Uterus (tissue), 4 donors: ENCODE results near the gene NAV2. TPM values are rescaled to one million over a fixed set of nuclear protein-coding genes. Genes with fewer than 3 reads are reported as not detected.
"Not testable (repeated sequence)": the region's sequence is repeated elsewhere in the genome, so short reads cannot be mapped to it uniquely, and the experiment has no call there.

Experiments
- DNase-seq, 2 donors: peaks; one replicate each; pipeline ENCODE4 v3.0.0-alpha.2; 2019 to 2020
- H3K27ac ChIP-seq, 2 donors: fragments of 200-600 bp; sonication (generic); 1 replicate in 1 of 2; 2 replicates in 1 of 2; pipeline ENCODE4 v1.5.1; 2016 to 2018
- H3K27me3 ChIP-seq, 2 donors: fragments of 200-600 bp; sonication (generic); one replicate each; pipeline ENCODE4 v1.5.1; 2018 to 2019; ENCODE audit warnings: control low read depth in 1 of 2
- H3K36me3 ChIP-seq, 2 donors: fragments of 200-600 bp; sonication (generic); one replicate each; pipeline ENCODE4 v1.5.1; 2019; ENCODE audit warnings: control low read depth in 1 of 2
- H3K4me1 ChIP-seq, 2 donors: fragments of 200-600 bp; sonication (generic); one replicate each; pipeline ENCODE4 v1.5.1; 2018 to 2019; ENCODE audit warnings: control low read depth in 1 of 2
- H3K4me3 ChIP-seq, 2 donors: fragments of 200-600 bp; sonication (generic); 1 replicate in 1 of 2; 2 replicates in 1 of 2; pipeline ENCODE4 v1.5.1; 2018 to 2019; ENCODE audit warnings: mild to moderate bottlenecking in 1 of 2
- H3K9me3 ChIP-seq, 2 donors: fragments of 200-600 bp; sonication (generic); one replicate each; pipeline ENCODE4 v1.5.1; 2019; ENCODE audit warnings: control low read depth in 1 of 2
- POLR2A ChIP-seq, 2 donors: fragments of 450-650 bp; IDR thresholded peaks; one replicate each; pipeline ENCODE4 v1.6.1; 2016; ENCODE audit warnings: antibody characterized with exemption in 2 of 2, mild to moderate bottlenecking in 1 of 2, moderate library complexity in 1 of 2
- intact Hi-C: fragments of 100-400 bp; cut with DNase I; formaldehyde crosslinking; loops from one replicate; pipeline ENCODE4 v1.15.1; 2023; ENCODE audit warnings: low total_unique reads
- total RNA-seq, 4 donors: library from RNA; depleted of rRNA in 3 of 4; stranded (reverse); fragments of >200 nt in 3 of 4; gene quantifications; one replicate each; pipeline versions ENCODE4 v1.1.0 to v1.2.4, GENCODE V29; 2014 to 2023
- TF ChIP-seq, protein P1 (sequence below), 4 experiments: fragments of 200-600 bp in 2 of 4; fragments of 450-650 bp in 2 of 4; sonication (generic) in 2 of 4; IDR thresholded peaks; one replicate each; pipeline ENCODE4 v1.5.1; 2016 to 2019; ENCODE audit warnings: antibody characterized with exemption in 4 of 4, mild to moderate bottlenecking in 2 of 4, moderate library complexity in 1 of 4
- donor health status: DM: yes; HTN: yes; CAD: no.

Gene NAV2
- total RNA-seq, 4 donors from 2014 or later = 2.6 to 31.6 (median 5.7) TPM

DNA sequence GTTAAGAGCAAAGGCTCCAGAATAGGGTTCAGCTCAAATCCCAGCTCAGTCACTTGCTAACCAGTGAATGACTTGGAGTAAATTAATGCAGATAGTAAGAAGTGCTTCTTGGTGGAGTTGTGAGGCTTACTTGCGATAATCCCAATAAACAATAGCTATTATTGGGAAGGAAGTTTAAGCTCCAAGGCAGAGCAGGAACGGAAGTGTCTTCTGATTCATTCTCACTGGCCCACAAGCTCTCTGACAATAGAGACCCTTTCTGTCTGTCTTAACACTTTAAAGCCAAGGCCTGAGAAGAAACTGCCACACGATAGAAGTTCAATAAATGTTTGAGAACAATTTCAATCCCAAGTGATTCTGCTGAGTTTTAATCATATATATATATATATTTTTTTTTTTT, 292.2 kb downstream of the NAV2 start:
- no peak overlapping the region for H3K4me3 ChIP-seq
- H3K27me3 ChIP-seq = no peaks in the 10 kb centered on the region
- no peaks in the 10 kb centered on the region for H3K36me3 ChIP-seq
- DNase-seq = no peak
- H3K4me1 ChIP-seq = peaks cover 0 to 3% of the 10 kb centered on the region in 2 donors
- intact Hi-C loops = no loop called here
- no peaks in the 10 kb centered on the region for H3K9me3 ChIP-seq
- TF ChIP-seq, protein P1, sequence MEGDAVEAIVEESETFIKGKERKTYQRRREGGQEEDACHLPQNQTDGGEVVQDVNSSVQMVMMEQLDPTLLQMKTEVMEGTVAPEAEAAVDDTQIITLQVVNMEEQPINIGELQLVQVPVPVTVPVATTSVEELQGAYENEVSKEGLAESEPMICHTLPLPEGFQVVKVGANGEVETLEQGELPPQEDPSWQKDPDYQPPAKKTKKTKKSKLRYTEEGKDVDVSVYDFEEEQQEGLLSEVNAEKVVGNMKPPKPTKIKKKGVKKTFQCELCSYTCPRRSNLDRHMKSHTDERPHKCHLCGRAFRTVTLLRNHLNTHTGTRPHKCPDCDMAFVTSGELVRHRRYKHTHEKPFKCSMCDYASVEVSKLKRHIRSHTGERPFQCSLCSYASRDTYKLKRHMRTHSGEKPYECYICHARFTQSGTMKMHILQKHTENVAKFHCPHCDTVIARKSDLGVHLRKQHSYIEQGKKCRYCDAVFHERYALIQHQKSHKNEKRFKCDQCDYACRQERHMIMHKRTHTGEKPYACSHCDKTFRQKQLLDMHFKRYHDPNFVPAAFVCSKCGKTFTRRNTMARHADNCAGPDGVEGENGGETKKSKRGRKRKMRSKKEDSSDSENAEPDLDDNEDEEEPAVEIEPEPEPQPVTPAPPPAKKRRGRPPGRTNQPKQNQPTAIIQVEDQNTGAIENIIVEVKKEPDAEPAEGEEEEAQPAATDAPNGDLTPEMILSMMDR (IDR thresholded peaks at IDR 0.05) = no peak
- TF ChIP-seq POLR2A (IDR thresholded peaks at IDR 0.05) = no peak
- no peak overlapping the region for H3K27ac ChIP-seq

DNA sequence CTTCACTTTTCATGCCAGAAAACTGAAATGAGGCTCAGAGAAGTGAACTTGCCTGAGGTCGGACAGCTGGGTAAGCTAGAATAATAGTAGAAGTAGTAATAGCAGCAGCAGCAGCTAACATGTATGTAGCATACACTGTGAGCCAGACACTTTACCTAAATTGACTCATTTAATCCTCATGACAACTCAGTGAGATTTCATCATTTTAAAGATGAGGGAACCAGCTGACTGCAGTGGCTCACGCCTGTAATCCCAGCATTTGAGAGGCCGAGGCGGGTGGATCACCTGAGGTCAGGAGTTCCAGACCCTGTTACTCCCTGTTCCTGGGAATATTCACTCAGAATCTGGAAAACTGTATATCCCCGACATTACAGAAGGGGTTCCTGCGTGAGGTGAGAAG, 293.1 kb downstream of the NAV2 start:
- no peak overlapping the region for H3K27ac ChIP-seq
- peaks cover 0 to 3% of the 10 kb centered on the region in 2 donors for H3K4me1 ChIP-seq
- DNase-seq = no peak
- intact Hi-C loops = no loop called here
- no peak overlapping the region for H3K4me3 ChIP-seq
- no peaks in the 10 kb centered on the region for H3K36me3 ChIP-seq
- H3K9me3 ChIP-seq = no peaks in the 10 kb centered on the region
- no peaks in the 10 kb centered on the region for H3K27me3 ChIP-seq
- TF ChIP-seq POLR2A (IDR thresholded peaks at IDR 0.05) = no peak
- TF ChIP-seq, protein P1 (IDR thresholded peaks at IDR 0.05) = no peak

DNA sequence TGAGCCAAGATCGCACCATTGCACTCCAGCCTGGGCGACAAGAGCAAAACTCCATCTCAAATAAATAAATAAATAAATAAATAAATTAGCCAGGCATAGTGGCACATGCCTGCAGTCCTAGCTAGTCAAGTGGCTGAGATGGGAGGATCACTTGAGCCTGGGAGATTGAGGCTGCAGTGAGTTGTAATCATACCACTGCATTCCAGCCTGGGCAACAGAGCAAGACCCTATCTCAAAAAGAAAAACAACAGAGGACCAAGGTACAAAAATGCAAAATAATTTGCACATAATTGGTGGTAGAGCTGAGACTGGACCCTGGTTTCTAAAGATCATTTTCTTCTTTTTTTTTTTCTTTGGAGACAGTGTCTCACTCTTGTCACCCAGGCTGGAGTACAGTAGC, 294.0 kb downstream of the NAV2 start:
- H3K36me3 ChIP-seq, H3K9me3 ChIP-seq, H3K4me3 ChIP-seq, H3K4me1 ChIP-seq, intact Hi-C loops, DNase-seq, H3K27me3 ChIP-seq: not testable (repeated sequence)
- H3K27ac ChIP-seq = peak overlapping the region in 1 of 2 donors; percentile 71

DNA sequence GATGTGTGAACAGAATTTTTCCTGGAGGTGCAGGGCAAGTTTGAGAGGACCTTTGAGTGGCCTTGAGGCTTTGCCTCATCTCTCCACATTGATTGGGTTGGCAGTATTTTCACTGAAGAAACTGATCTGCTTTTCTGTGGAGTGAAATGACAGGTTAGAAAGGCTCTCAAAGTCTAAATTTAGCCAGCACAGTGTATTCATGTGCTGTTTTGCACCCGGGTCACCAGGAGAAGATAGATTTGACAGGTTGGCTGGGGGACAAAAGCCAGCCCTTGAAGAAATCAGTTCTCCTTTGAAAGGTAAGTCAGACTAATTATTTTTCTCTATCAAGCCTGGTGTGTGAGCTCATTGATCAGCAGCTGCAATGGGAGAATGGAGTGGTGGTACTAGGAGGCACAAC, 294.7 kb downstream of the NAV2 start:
- peak overlapping the region; percentile 47 to 71 for H3K27ac ChIP-seq
- H3K4me1 ChIP-seq = peaks cover 0 to 3% of the 10 kb centered on the region in 2 donors
- intact Hi-C loops = no loop called here

DNA sequence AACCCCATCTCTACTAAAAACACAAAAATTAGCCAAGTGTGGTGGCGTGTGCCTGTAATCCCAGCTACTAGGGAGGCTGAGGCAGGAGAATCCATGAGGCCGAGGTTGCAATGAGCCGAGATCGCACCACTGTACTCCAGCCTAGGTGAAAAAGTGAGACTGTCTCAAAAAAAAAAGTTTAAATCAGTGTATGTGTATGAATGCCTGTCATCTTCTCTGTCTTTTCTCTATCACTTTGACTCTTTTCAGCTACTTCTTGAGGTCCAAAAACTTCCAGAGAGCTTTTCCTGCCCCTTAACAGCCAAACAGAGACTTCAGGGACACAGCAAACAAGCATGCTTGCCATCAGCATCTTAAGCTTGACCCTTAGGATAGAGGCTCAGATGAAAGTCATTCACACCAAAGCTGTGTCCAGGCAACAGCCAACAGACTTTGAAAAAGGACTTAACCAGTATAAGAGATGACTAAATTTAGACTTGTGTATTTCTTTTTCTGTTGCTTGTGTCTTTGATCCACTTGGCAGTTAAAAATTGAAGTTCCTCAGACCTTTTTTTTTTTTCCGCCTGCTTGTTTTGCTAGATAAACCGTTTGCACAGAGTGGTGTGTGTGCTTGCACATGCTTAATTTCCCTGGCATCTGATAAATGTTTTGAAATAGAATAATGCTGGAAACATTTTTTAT, 295.7 kb downstream of the NAV2 start:
- intact Hi-C loops = no loop called here
- TF ChIP-seq, protein P1 (IDR thresholded peaks at IDR 0.05) = no peak
- TF ChIP-seq POLR2A (IDR thresholded peaks at IDR 0.05) = no peak
- Histone ChIP-seq H3K36me3 (no peaks in the 10 kb centered on the region), H3K27ac (peak overlapping the region; percentile 47 to 71), H3K27me3 (no peaks in the 10 kb centered on the region), H3K4me1 (peaks cover 0 to 3% of the 10 kb centered on the region in 2 donors), H3K4me3 (no peak overlapping the region), H3K9me3 (no peaks in the 10 kb centered on the region)
- peak in 1 of 2 donors; percentile 32 for DNase-seq

More for the DNA sequence above, 294.7 kb downstream of the NAV2 start:
- TF ChIP-seq, protein P1 (IDR thresholded peaks at IDR 0.05) = no peak
- no peak for TF ChIP-seq POLR2A (IDR thresholded peaks at IDR 0.05)
- DNase-seq = no peak
- H3K36me3 ChIP-seq = no peaks in the 10 kb centered on the region
- no peaks in the 10 kb centered on the region for H3K9me3 ChIP-seq
- no peaks in the 10 kb centered on the region for H3K27me3 ChIP-seq
- H3K4me3 ChIP-seq = no peak overlapping the region
